GM12878 (cell line): ENCODE measurements around the gene TRPM3. TPM values are rescaled to one million over a fixed set of nuclear protein-coding genes. Genes with fewer than 3 reads are reported as not detected.
A peak's percentile ranks its signal among the peaks of the same experiment; 100 is the strongest.

Experiments used
- BCLAF1 ChIP-seq: fragments of 450-650 bp; IDR thresholded peaks from 2 replicates; pipeline ENCODE4 v1.6.1; 2017; ENCODE audit warnings: antibody characterized with exemption, mild to moderate bottlenecking, moderate library complexity
- BMI1 ChIP-seq: fragments of 450-650 bp; IDR thresholded peaks from 2 replicates; pipeline ENCODE4 v1.6.1; 2016; ENCODE audit warnings: mild to moderate bottlenecking, moderate library complexity, borderline replicate concordance
- CREM ChIP-seq: IDR thresholded peaks from 2 replicates; pipeline ENCODE4 v1.6.1; 2014; ENCODE audit warnings: antibody characterized with exemption, low read depth
- EGR1 ChIP-seq, 2 experiments: IDR thresholded peaks; 1 replicate in 1 of 2; 2 replicates in 1 of 2; pipeline ENCODE4 v1.6.1; 2011 to 2012; ENCODE audit warnings: low read depth in 2 of 2, low read length in 2 of 2, borderline replicate concordance in 1 of 2, mild to moderate bottlenecking in 1 of 2, moderate library complexity in 1 of 2
- ETV6 ChIP-seq, 2 experiments: fragments of 450-650 bp in 1 of 2; IDR thresholded peaks in 1 of 2; conservative IDR thresholded peaks in 1 of 2; 2 replicates each; pipeline ENCODE4 v1.6.1; 2014; ENCODE audit warnings: antibody characterized with exemption in 1 of 2, borderline replicate concordance in 1 of 2, low read depth in 1 of 2, mild to moderate bottlenecking in 1 of 2, moderate library complexity in 1 of 2
- EZH2 ChIP-seq: IDR thresholded peaks from 2 replicates; pipeline ENCODE4 v1.6.1; 2012; ENCODE audit warnings: low read depth, mild to moderate bottlenecking, control low read depth, inconsistent platforms, low read length, borderline replicate concordance; ENCODE audit not compliant: control insufficient read depth
- IRF3 ChIP-seq: fragments of 450-650 bp; IDR thresholded peaks from 2 replicates; pipeline ENCODE4 v1.6.1; 2014; ENCODE audit warnings: mild to moderate bottlenecking
- MEF2B ChIP-seq: fragments of 450-650 bp; IDR thresholded peaks from 2 replicates; pipeline ENCODE4 v1.6.1; 2018; ENCODE audit warnings: mild to moderate bottlenecking, moderate library complexity; ENCODE audit not compliant: partially characterized antibody, poor library complexity, severe bottlenecking
- NFYA ChIP-seq: IDR thresholded peaks from 2 replicates; pipeline ENCODE4 v1.6.1; 2011; ENCODE audit warnings: low read depth, mild to moderate bottlenecking, low read length, improper control_type of control experiment, borderline replicate concordance
- POU2F2 ChIP-seq: IDR thresholded peaks from 3 replicates; pipeline ENCODE4 v1.6.1; 2011; ENCODE audit warnings: low read depth, mild to moderate bottlenecking, low read length, borderline replicate concordance
- PRDM15 ChIP-seq: fragments of 450-650 bp; formaldehyde crosslinking; IDR thresholded peaks from 2 replicates; pipeline ENCODE4 v1.4.0; 2020; ENCODE audit warnings: mild to moderate bottlenecking, moderate library complexity
- RFX5 ChIP-seq: IDR thresholded peaks from 2 replicates; pipeline ENCODE4 v1.6.1; 2011; ENCODE audit warnings: low read depth, low read length, improper control_type of control experiment
- RUNX3 ChIP-seq: IDR thresholded peaks from 2 replicates; pipeline ENCODE4 v1.6.1; 2012; ENCODE audit warnings: low read length, inconsistent platforms
- SIN3A ChIP-seq: IDR thresholded peaks from 2 replicates; pipeline ENCODE4 v1.6.1; 2012; ENCODE audit warnings: low read depth, low read length, improper control_type of control experiment
- TCF3 ChIP-seq: IDR thresholded peaks from 2 replicates; pipeline ENCODE4 v1.6.1; 2012; ENCODE audit warnings: low read depth, mild to moderate bottlenecking, low read length, borderline replicate concordance; ENCODE audit not compliant: insufficient read depth
- ZNF24 ChIP-seq: fragments of 450-650 bp; IDR thresholded peaks from 2 replicates; pipeline ENCODE4 v1.6.1; 2017; ENCODE audit warnings: antibody characterized with exemption, mild to moderate bottlenecking
- polyA plus RNA-seq, 11 experiments: library from polyadenylated mRNA; depleted of rRNA in 4 of 11; unstranded in 6 of 11; stranded (reverse) in 5 of 11; fragments of >200 nt; fragmentation: Nextera tagmentation in 4 of 11; fragmentation: Illumina TruSeq in 1 of 11; extraction: Ambion mirVana in 4 of 11; extraction: Trizol in 1 of 11; gene quantifications; 1 replicate in 1 of 11; 2 replicates in 10 of 11; pipeline versions ENCODE4 v1.2.1 to v1.2.3, GENCODE V29; 2011 to 2016; ENCODE audit warnings: inconsistent platforms in 2 of 11, missing spikeins in 2 of 11, low read depth in 1 of 11
- total RNA-seq, 4 experiments: library from RNA; depleted of rRNA in 3 of 4; stranded (reverse); fragments of >200 nt in 3 of 4; fragmentation: Illumina TruSeq in 1 of 4; extraction: Trizol in 1 of 4; gene quantifications; 2 replicates each; pipeline versions ENCODE4 v1.2.1 to v1.2.3, GENCODE V29; 2013 to 2021
- TF ChIP-seq, protein P1 (sequence below): fragments of 450-650 bp; formaldehyde crosslinking; IDR thresholded peaks from 2 replicates; pipeline ENCODE4 v1.5.0; 2022; ENCODE audit warnings: mild to moderate bottlenecking, missing genetic modification characterization

Gene TRPM3
- total and polyA plus RNA-seq, 10 of the 15 experiments (the other 5 are each of a cell fraction or from before 2014, with no cell fraction given), result not detected

GRCh38 chr9:70519912-70520724, 601.3 kb downstream of the TRPM3 start (continued):
- TF ChIP-seq PRDM15, result no peak
- TF ChIP-seq BMI1, result no peak
- no peak for TF ChIP-seq IRF3
- TF ChIP-seq POU2F2, result no peak
- no peak for TF ChIP-seq BCLAF1
- TF ChIP-seq NFYA, result no peak
- TF ChIP-seq RUNX3, result peak; percentile 30; the same call in 1 of the 2 replicates
- TF ChIP-seq RFX5, result no peak
- TF ChIP-seq, protein P1, sequence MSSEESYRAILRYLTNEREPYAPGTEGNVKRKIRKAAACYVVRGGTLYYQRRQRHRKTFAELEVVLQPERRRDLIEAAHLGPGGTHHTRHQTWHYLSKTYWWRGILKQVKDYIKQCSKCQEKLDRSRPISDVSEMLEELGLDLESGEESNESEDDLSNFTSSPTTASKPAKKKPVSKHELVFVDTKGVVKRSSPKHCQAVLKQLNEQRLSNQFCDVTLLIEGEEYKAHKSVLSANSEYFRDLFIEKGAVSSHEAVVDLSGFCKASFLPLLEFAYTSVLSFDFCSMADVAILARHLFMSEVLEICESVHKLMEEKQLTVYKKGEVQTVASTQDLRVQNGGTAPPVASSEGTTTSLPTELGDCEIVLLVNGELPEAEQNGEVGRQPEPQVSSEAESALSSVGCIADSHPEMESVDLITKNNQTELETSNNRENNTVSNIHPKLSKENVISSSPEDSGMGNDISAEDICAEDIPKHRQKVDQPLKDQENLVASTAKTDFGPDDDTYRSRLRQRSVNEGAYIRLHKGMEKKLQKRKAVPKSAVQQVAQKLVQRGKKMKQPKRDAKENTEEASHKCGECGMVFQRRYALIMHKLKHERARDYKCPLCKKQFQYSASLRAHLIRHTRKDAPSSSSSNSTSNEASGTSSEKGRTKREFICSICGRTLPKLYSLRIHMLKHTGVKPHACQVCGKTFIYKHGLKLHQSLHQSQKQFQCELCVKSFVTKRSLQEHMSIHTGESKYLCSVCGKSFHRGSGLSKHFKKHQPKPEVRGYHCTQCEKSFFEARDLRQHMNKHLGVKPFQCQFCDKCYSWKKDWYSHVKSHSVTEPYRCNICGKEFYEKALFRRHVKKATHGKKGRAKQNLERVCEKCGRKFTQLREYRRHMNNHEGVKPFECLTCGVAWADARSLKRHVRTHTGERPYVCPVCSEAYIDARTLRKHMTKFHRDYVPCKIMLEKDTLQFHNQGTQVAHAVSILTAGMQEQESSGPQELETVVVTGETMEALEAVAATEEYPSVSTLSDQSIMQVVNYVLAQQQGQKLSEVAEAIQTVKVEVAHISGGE (CRISPR knock-in tag), result no peak
- TF ChIP-seq TCF3, result 0 out of 2 replicates have a peak, but pooled peaks have one; percentile 28
- TF ChIP-seq SIN3A, result no peak
- no peak for TF ChIP-seq EGR1 (IDR thresholded peaks at IDR 0.05; ENCODE audit: borderline replicate concordance in 1 of 2, low read depth in 2 of 2, low read length in 2 of 2)
- 0 out of 4 replicates have a peak, but pooled peaks of 1 of the 2 experiments have one; percentile 21 for TF ChIP-seq ETV6 (conservative IDR thresholded peaks at IDR 0.05 in 1 of 2, IDR thresholded peaks at IDR 0.05 in 1 of 2; ENCODE audit: borderline replicate concordance in 1 of 2, low read depth in 1 of 2)
- no peak for TF ChIP-seq MEF2B
- TF ChIP-seq ZNF24, result 0 out of 2 replicates have a peak, but pooled peaks have one; percentile 17
- TF ChIP-seq EZH2, result no peak
- TF ChIP-seq CREM, result peak; percentile 26; the same call in 1 of the 2 replicates
